ENCODE data around the gene SLC9A8.
"Not testable (repeated sequence)": the region's sequence is repeated elsewhere in the genome, so short reads cannot be mapped to it uniquely, and the experiment has no call there.

SLC9A8 gene

DNA sequence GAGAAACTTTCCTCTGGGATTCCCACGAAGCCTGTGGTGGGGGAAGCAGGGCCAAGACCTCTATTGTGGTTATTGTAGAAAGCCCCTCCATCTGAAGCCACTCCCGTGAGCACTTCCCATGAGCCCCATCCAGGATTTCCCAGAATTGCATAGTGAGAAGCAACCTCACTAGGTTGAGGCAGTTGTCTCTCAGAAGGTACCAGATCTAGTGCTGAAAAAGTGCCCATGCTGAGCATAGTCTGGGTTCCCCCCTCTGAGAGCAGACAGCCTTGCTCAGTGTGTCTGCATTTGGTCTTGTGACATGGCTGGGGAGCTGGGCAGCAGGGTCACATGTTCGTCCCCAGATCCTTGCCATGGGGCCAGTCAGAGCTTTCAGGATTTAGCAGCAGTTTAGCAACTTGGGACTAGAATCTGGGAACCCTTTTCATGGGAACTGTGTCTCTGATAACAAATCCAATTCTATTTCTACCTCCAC, 38.6 kb downstream of the SLC9A8 start:
- no peak for DNase-seq

- no peak for DNase-seq
Observed at GRCh38 chr20:49851991-49852390, 39.4 kb downstream of the SLC9A8 start.

DNA sequence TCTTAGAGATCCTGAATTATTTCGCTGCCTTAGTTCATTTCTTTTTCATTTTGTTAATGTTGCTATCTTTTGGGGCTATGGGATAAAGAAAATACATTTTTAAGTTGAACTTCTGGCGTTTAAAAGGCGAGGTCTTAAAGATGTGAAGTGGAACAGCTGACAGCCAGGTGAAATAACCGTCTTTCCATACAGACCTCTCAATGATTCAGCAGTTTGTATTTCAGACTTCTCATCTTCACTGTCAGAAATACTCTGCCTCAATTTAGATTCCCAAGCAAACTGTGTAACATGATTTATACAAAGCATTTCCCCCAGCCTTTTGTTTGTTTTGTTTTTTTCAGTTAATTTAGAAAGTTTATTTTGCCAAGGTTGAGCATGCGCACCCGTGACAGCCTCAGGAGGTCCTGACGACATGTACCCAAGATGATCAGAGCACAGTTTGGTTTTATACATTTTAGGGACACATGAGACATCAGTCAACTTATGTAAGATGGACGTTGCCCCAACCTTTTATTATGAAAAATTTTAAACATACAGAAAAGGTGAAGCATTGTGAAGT, 40.0 kb downstream of the SLC9A8 start:
- DNase-seq, result no peak

GRCh38 chr20:49853640-49854039, 41.0 kb downstream of the SLC9A8 start:
- DNase-seq, result no peak

- DNase-seq, result no peak
Observed at GRCh38 chr20:49854190-49854875, 41.7 kb downstream of the SLC9A8 start.

GRCh38 chr20:49856904-49857303, 44.3 kb downstream of the SLC9A8 start:
- no peak for DNase-seq

- no peak for DNase-seq
Observed at GRCh38 chr20:49858076-49858585, 45.5 kb downstream of the SLC9A8 start.

DNA sequence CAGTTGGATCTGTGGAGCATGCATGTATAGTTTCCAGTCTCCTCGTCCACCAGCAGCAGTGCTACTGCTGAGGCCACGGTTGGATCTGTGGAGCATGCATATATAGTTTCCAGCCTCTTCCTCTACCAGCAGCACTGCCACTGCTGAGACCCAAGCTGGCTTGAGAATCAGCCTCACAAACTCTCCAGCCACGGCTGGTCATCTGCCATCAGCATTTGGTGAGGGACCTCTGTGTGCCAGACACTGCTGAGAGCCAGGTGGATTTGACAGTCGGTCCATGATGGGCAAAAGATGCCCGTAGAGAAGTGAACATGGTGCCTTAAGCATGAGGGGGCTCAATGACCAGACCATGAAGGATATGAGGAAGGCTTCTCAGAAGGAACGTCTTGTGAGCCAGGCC, 46.4 kb downstream of the SLC9A8 start:
- no peak for DNase-seq

- no peak for DNase-seq
Observed at GRCh38 chr20:49859807-49860206, 47.2 kb downstream of the SLC9A8 start.

GRCh38 chr20:49861232-49861631, 48.6 kb downstream of the SLC9A8 start:
- not testable (repeated sequence) for DNase-seq

DNA sequence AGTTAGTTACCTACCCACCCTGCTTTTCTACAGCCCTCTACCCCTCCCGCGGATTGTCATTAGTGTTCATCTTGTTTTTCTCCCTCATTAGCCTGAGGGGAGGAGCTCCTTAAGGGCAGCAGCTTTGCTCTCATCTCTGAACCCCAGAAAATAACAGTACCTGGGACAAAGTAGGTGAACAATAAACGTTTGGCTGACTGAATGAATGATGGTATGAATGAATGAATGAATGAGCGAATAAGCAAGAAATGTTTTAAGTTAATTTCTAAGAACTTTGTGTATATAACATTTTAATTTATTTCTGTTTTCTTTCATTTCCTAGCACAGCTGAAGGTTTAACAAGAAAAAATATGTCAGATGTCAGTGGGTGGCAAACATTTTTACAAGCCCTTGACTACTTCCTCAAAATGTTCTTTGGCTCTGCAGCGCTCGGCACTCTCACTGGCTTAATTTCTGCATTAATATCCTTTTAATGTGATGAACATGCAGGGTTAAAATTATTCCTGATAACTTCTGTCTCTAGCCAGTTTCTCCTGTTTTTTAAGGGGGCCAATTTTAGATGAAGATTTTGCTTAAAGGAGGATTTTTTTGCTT, 50.1 kb downstream of the SLC9A8 start:
- DNase-seq, result no peak

- no peak for DNase-seq
Observed at GRCh38 chr20:49863666-49864065, 51.0 kb downstream of the SLC9A8 start.

- DNase-seq, result no peak
Observed at GRCh38 chr20:49865559-49865958, 52.9 kb downstream of the SLC9A8 start.

- no peak for DNase-seq
Observed at GRCh38 chr20:49866051-49866450, 53.4 kb downstream of the SLC9A8 start.

GRCh38 chr20:49867453-49868215, 55.0 kb downstream of the SLC9A8 start:
- DNase-seq, result no peak

DNA sequence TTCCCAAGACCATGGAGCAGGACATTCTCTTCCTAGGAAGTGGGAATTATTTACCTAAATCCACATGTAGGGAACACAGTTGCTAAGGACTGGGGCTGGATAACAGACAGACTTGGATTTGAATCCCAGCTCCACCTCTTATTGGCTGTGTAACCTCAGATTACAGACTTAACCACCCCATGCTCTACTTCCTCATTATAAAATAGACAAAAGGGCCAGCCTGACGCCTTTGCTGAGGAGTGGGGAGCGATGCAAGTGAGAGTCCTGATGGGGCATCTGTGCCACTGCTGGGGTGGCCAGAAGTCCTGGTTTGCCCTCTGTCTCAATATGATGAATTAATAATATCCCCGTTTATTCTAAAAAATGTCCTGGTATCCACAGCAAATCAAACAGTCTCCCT, 55.9 kb downstream of the SLC9A8 start:
- DNase-seq, result no peak

DNA sequence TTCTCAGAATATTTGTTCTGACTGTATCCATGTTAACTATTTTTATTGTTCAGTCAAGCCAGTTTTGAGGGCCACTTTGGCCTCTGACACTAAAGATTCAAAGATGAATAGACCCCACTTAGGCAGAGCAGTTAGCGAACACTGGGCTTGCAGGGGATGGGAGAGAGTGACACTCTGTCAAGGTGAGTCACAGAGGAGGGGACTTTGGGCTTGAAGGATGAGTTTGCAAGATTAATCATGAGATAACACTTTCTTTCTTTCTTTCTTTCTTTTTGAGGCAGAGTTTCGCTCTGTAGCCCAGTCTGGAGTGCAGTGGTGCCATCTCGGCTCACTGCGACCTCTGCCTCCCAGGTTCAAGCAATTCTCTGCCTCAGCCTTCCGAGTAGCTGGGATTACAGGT, 56.3 kb downstream of the SLC9A8 start:
- DNase-seq, result no peak

DNA sequence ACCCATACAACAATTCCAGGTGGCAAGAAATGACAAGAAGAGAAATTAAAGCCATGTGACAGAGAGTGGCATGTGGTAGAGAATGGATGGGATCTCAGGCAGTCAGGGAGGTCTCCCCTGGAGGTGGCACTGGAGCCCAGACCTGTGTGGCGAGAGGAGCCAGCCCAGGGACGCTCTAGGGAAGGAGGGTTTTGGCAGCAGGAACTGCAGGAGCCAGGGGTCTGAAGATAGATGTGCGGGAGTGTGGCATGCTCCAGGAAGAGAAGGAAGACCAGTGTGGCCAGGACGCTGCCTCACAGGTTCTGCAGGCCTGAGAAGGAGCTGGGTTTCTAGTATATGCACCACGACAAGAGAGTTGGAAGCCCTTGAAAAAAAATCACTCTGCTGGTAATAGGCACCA, 57.6 kb downstream of the SLC9A8 start:
- no peak for DNase-seq

DNA sequence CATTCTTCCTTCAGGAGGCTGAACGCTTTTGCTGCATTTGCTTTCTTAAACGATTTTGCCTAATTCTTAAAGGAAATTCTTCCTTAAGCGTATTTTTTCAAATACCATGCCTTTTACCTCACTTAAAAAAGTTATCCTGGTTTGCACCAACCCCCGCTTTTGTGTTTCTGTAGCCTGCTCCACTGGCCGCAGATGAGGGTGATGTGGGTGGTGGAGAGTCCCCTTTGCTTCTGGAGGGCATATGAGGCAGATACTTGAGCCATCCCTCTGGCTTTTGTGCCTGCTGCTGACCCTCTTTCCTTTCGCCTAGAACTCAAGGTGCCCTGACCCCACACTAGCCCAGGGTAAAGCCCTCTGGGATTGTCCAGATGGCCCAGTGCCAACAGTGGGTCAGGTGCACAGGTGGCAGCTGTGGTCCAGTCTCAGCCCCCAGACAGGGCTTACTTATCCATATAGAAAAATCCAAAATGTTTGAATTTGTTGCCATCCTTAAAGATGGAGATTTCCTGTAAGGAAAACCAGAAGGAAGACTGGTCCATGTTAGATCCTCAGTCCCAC, 58.8 kb downstream of the SLC9A8 start:
- no peak for DNase-seq

DNA sequence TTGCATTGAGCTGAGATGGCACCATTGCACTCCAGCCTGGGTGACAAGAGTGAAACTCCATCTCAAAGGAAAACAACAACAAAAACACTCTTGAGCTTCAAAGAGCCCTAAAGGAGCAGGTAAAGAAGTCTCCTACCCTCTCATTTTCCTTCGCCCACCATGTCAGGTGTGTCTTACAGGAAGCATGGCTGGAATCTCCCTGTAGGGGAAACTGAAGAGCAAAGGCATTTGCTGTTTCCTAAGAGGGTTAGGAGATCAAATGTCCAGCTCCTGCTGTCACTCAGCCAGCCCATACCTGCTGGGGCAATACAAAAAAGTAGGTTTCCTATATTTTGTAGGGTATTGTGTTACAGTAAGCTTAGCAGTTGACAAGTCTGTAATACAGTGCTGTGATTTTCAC, 59.4 kb downstream of the SLC9A8 start:
- no peak for DNase-seq

DNA sequence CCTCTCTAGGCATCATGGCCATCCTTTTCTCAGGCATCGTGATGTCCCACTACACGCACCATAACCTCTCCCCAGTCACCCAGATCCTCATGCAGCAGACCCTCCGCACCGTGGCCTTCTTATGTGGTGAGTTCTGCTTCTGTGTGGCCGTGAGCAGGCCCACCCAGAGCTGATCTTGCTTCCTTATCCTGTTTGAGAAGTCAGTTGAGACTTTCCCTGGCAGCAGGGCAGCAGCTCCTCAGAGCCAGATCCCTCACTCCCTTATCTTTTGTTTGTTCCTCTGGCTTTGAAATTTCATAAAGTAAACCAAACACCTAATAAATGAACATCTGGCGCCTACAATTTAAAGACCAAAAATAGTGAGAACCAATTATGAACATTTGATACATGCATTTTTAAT, 62.1 kb downstream of the SLC9A8 start:
- DNase-seq, result no peak

- DNase-seq, result no peak
Observed at GRCh38 chr20:49877386-49877921, 64.8 kb downstream of the SLC9A8 start.

GRCh38 chr20:49878977-49879376, 66.3 kb downstream of the SLC9A8 start:
- DNase-seq, result no peak
